Cardiac fibroblast (primary cell): ENCODE results near the gene KIN.
"Not testable (repeated sequence)": the region's sequence is repeated elsewhere in the genome, so short reads cannot be mapped to it uniquely, and the experiment has no call there.

ENCODE experiments used
- DNase-seq, 2 donors: peaks; one replicate each; pipeline versions ENCODE4 v3.0.0 to v3.0.0-alpha.2; 2010; ENCODE audit warnings: low read depth in 2 of 2
- H3K4me3 ChIP-seq, 2 donors: replicated peaks in 1 of 2; 1 replicate in 1 of 2; 2 replicates in 1 of 2; pipeline ENCODE4 v1.5.1; 2011; ENCODE audit warnings: low read depth in 2 of 2, low read length in 2 of 2, mild to moderate bottlenecking in 2 of 2, moderate library complexity in 1 of 2
- TF ChIP-seq, protein P1 (sequence below): IDR thresholded peaks from one replicate; pipeline ENCODE4 v1.5.1; 2011; ENCODE audit warnings: low read depth, mild to moderate bottlenecking, low read length, inconsistent platforms

KIN gene

GRCh38 chr10:7786430-7786829 lies 1.4 kb downstream of the KIN start:
- no peak for DNase-seq
- TF ChIP-seq, protein P1, sequence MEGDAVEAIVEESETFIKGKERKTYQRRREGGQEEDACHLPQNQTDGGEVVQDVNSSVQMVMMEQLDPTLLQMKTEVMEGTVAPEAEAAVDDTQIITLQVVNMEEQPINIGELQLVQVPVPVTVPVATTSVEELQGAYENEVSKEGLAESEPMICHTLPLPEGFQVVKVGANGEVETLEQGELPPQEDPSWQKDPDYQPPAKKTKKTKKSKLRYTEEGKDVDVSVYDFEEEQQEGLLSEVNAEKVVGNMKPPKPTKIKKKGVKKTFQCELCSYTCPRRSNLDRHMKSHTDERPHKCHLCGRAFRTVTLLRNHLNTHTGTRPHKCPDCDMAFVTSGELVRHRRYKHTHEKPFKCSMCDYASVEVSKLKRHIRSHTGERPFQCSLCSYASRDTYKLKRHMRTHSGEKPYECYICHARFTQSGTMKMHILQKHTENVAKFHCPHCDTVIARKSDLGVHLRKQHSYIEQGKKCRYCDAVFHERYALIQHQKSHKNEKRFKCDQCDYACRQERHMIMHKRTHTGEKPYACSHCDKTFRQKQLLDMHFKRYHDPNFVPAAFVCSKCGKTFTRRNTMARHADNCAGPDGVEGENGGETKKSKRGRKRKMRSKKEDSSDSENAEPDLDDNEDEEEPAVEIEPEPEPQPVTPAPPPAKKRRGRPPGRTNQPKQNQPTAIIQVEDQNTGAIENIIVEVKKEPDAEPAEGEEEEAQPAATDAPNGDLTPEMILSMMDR = no peak
- H3K4me3 ChIP-seq = peak overlapping the region in 1 of 2 donors; percentile 100

GRCh38 chr10:7782194-7782593 lies 5.6 kb downstream of the KIN start:
- DNase-seq, H3K4me3 ChIP-seq: not testable (repeated sequence)

DNA sequence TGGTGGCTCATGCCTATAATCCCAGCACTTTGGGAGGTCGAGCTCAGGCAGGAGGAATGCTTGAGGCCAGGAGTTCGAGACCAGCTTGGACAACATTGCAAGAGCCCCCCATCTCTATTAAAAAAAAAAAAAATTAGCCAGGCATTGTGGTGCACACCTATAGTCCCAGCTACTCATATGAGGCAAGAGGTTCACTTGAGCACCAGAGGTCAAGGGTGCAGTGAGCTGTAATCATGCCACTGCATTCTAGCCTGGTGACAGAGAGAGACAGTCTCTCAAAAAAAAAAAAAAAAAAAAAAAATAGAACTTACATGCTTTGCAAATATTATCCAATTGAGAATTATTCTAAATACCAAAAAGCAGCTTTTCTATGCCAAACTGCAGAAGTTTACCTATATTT lies 11.0 kb downstream of the KIN start:
- no peak for DNase-seq
- TF ChIP-seq, protein P1 = no peak
- H3K4me3 ChIP-seq = no peak overlapping the region

DNA sequence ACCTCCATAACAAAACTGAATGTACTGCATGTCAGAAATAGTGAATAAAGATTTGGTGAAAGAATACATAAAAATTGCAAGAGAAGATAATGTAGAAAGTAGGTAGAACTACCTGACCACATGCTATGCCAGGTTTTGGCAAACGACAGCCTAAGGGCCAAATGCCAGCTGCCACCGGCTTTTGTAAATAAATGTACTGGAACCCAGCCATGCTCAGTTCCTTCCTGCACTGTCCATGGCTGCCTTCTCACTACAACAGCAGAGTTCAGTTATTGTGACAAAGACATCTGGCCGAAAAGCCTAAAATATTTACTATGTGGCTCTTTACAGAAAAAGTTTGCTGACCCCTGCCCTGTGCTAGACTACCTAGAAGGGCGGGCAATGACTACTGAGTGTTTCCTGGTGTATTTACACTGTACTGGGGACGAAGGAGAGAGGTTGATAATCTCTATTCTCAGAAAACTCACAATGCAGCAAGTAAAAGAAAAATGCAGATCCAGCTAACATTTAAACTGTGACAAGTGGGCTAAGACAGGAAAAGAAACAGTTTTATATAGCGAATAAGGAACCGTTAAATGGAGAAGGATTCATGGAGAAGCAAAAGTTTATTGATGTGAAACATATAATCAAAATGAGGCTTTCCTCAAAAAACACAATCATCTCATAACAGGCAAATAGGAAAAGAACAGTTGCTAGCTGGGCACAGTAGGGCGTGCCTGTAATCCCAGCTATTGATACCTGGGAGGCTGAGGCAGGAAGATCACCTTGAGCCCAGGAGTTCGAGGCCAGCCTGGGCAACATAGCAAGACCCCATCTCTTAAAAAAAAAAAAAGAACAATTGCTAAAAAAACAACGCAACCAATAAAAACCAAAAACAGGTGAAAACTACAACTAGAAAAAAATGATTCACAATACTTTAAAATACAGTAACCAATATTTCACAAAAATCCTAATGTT lies 13.7 kb downstream of the KIN start:
- DNase-seq = no peak
- TF ChIP-seq, protein P1 = no peak
- H3K4me3 ChIP-seq = no peak overlapping the region

DNA sequence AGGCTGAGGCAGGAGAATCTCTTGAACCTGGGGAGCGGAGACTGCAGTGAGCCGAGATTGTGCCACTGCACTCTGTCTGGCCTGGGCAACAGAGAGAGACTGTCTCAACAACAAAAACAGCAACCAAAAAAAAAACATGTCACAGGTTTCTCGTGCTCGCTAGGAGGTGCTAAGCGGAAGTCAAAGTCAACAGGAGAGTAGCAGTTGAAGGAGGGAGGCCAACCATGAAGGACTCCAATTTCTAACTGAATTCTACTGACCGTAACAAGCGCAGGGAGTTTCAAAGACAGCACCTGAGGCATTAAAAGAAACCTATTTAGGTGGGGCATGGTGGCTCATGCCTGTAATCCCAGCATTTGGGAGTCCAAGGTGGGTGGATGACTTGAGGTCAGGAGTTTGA lies 19.4 kb downstream of the KIN start:
- TF ChIP-seq, protein P1 = no peak
- no peak overlapping the region for H3K4me3 ChIP-seq
- no peak for DNase-seq

DNA sequence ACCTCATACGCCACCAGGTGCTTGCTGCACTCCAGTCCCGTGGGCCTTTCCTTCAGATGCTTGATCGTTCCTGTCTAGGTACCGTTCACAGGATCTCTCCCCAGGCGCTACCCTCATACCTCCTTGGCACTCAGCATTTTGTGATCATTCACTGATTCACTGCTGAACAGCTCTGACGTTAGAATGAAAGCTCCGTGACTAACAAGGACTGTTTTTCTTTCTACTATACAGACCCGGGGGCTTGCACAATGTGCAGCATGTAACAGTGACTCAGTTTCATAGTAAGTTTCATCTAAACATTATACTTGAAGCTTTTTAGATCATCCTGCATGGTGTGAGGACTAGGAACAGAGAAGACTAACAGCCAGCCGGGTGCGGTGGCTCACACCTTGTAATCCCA lies 20.6 kb downstream of the KIN start:
- peak; percentile 59 to 95 for DNase-seq
- no peak overlapping the region for H3K4me3 ChIP-seq
- TF ChIP-seq, protein P1 = no peak

GRCh38 chr10:7766241-7766640 lies 21.6 kb downstream of the KIN start:
- no peak for DNase-seq
- TF ChIP-seq, protein P1 = no peak
- H3K4me3 ChIP-seq = no peak overlapping the region
